HG03103 (cell line): Measurements from ENCODE around the gene PDXP.

ENCODE experiments used
- ATAC-seq: cut with Tn5 transposase; IDR thresholded peaks from one replicate; pipeline ENCODE4 v1.9.1; 2021; ENCODE audit warnings: low read depth; ENCODE audit not compliant: unreplicated experiment

The PDXP gene

DNA sequence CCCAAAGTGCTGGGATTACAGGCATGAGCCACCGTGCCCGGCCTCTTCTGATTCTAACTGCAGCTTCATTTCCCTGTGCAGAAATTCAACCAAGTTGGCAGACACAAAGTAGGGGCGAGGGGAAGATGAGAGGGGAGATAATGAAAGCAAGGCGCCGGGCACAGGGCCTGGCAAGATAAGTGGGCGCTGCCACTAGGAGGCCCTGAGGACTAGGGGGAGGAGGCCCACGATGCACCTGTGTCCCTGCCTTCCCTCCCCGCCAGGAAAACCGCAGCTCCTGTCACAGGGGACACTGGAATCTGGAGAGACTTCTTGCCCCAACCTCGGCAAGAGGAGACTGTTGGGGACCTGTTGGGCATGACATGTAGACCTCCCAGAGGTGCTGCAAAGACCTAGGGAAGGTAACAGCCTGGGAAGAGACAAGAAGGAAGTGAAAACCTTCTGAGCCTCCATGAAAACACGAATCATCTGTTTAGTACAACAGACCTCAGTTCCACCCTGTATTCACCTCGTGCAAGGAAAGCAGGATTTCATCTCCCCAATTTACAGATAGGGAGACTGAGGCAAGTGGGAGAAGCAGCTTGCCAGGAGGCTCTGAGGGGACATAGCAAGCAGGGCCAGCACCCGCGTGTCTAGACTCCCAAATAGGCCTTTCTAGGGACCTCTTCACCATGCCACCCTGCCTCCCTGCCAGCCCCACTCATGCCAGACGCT lies 13.8 kb downstream of the PDXP start:
- no peak for ATAC-seq

DNA sequence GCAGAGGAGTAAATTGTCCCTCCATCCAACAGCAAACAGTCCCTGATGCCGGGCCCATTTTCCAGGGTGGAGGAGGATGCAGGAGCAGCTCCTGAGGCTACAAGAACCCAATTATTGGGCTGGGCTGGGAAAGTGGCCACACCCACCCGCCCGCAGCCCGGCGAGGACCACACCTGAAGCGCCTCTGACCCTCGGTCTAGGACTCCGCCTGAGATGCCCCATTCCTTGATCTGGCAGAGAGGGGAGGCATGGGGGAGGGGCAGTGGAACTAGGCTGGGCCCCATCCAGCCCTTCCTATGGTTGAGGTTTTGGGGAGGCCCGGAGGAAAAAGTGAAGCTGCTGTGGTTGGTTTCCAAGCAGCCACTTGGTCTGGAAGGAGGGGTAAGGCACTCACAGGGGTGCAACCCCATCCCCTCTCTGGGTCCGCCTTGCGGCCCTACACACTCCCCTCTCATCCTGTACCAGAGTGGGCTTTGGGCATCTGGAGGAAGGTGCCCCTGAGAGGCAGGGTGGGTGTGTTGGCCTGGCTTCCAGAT lies 14.5 kb downstream of the PDXP start:
- no peak for ATAC-seq

DNA sequence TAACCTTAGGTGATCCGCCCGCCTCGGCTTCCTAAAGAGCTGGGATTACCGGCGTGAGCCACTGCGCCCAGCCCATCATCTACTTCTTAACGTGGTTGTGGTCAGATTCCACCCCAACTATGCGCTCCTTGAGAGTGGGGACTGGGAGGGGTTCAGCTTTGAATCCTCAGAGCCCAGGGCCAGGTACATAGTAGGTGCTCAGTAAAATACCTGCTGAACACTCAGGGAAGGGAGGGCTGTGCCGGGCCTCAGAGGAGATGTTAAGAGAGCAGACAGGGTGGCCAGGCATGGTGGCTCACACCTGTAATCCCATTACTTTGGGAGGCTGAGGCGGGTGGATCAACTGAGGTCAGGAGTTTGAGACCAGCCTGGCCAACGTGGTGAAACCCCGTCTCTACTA lies 15.7 kb downstream of the PDXP start:
- ATAC-seq: no peak

DNA sequence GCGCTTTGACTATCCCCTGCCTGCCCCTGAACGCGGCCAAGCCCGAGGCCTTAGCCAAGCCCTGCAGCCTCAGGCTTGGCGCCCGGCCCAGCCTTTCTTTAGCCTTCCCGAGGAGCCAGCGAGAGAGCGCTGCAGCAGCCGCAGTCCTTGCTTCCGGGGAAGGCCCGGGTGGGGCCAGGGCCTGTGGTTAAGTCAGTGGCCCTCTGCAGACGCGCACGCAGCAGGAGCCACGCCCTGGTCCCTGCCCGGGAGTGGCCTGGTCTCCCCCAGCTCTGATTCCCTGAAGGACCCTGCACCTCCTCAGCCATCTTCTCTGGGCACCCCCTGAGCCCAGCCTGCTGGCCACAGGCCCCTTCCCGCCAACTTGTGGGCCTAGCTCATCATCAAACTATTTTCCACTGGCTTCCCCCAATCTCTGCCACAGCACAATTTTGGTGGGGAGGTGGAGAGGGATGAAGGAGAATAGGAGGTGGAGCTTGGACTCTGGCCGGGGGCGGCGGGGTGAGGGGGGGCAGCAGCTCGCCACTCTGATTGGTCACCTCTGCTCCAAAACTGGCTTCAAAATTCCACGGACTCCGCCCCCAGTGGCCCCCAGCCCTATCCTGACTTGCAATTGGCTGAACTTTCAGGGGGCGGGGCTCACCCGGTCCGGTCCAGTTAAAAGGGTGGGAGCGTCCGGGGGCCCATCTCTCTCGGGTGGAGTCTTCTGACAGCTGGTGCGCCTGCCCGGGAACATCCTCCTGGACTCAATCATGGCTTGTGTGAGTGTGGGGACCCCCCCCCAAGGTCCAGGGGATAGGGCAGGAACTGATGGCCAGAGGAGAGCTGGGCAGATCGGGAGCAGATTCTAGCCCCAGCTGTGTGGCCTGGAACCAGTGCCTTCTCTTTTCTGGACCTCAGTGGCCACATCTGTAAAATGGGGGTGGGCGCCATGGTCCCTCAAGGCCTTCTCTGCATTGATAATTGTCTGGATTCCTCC lies 16.7 kb downstream of the PDXP start, which contains the start of gene LGALS1:
TSS of gene LGALS1 (plus strand) at position 686 of the 979 bp plus-strand sequence. CDS start at position 753, 67 bp downstream.
- no peak for ATAC-seq

DNA sequence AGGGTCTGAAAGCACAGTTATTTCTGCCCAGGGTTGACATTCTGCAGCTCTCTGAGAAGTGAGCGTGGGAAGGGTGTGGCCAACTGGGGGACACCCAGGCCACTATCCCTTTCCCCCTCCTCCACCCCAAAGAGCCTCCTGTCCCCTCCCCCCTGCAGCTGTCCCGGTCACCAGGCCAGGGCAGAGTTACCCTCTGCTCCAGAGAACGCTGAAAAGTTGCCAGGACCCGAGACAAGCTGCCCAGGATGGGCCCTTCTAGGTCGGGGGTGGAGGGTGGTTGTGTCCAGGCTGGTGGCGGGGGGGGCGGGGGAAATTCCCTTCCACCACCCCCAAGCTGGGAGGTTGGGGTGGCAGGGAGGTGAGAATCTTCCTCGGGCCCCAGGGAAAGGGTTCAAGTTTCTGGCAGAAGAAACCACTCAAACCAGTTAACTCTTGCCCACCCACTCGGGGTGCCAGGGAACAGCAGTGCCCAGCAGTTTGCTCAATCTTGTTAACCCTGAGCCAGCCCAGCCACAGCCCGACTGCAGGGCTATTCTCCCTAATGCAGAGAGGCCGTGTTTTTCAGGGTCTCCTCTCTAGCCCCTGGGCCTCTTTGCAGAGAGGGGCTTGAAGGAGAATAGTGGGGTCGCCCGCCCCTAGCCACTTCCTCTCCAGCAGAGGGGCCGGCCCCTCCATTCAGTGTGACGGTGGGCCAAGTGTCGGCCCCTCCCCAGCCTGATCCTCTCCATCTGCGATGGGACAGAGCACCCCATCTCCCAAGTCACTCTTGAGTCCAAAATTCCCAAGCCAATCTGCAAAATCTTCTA lies 17.6 kb downstream of the PDXP start:
- ATAC-seq: no peak

DNA sequence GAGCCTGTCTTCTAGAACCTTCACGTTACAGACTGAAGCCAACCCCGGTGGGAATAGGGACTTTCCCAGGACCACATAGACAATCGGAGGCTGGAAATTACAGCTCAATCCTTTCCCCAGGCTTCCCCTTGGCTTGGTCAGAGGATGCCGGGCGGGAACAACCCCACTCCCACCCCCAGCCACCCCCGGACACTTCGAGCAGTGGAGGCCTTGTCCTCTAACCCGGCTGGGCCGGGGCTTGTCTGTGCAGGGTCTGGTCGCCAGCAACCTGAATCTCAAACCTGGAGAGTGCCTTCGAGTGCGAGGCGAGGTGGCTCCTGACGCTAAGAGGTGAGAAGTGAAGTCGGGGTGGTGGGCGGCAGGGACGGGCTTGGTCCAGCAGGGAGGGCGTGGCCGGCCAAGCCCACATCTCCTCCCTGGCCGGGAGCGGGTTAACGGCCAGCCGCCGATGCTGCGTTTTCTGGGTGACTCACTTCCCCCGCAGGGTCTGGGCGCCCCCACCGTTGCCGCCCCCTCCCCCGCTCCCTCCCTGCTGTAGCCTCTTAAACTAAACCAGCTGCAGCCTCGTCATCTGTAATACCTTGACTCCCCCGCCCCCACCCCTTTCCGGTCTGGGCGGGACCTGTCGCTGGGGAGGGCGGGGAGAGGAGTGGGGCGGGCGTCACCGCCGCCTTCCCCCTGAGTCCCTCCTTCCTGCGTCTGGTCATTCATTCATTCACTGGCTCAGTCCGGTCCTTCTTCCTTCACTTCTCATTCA lies 18.4 kb downstream of the PDXP start:
- ATAC-seq: peak; percentile 46

DNA sequence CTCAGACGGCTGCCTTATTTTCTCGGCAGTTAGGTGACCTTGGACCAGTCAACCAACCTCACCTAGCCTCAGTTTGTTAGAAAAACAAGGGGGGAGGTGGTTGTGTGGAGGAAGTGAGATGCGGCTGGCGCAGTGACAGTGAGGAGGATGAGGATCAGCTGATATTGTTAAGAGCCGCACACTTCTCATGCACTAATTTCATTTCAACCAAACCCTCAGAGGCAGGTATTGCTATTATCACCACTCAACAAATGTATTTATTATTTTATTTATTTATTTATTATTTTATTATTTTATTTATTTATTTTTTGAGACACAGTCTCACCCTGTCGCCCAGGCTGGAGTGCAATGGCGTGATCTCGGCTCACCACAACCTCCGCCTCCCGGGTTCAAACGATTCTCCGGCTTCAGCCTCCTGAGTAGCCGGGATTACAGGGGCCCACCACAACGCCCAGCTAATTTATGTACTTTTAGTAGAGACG lies 19.0 kb downstream of the PDXP start:
- no peak for ATAC-seq

DNA sequence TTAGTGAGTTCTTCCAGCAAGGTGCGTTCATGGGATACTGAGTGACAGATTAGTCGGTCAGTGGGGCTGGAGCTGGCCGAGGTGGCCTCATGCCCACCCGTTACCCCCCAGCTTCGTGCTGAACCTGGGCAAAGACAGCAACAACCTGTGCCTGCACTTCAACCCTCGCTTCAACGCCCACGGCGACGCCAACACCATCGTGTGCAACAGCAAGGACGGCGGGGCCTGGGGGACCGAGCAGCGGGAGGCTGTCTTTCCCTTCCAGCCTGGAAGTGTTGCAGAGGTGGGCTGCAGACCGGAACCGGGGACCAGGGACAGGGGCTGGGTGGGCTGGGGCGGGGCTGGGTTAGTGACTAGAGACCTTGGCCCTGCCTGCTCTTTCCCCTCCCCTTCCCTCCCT lies 19.8 kb downstream of the PDXP start:
- ATAC-seq: no peak

DNA sequence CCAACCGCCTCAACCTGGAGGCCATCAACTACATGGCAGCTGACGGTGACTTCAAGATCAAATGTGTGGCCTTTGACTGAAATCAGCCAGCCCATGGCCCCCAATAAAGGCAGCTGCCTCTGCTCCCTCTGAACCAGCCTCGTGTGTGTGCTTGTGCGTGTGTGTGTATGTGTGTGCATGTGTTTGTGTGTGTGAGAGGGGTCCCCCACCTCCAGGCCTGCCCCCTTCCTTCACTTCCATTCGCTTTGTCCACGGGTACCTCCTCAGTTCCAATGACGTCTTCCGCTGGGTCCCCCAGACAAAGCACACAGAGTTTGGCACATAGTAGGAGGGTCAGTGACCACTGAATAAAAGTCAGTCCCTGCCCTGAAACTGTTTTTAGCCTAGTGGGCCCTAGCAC lies 21.1 kb downstream of the PDXP start:
- ATAC-seq: no peak

DNA sequence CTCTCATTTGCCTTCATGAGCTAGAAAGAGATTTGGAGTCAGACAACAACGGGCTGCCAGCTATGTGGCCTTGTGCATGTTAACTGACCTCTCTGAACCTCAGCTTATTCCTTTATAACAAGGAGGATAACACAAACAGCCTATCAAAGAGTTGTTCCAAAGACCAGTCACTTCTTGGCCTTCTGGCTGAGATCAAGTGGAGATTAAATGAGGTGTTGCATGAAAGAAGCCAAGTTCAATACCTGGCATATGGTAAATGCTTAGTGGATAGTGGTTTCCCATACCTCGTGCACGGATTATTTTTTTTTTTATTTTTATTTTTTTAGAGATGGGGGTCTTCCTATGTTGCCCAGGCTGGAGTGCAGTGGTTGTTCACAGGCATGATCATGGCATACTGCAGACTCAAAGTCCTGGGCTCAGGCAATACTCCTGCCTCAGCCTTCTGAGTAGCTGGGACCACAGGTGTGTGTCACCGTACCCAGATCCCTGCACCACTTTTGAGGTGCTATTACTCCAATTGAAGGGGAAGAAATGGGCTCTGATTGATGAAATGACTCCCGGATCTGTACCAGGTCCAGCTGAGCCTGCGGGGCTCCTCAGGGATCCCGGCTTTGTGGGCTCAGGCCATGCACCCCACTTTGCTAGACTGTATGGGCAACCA lies 21.8 kb downstream of the PDXP start:
- no peak for ATAC-seq

DNA sequence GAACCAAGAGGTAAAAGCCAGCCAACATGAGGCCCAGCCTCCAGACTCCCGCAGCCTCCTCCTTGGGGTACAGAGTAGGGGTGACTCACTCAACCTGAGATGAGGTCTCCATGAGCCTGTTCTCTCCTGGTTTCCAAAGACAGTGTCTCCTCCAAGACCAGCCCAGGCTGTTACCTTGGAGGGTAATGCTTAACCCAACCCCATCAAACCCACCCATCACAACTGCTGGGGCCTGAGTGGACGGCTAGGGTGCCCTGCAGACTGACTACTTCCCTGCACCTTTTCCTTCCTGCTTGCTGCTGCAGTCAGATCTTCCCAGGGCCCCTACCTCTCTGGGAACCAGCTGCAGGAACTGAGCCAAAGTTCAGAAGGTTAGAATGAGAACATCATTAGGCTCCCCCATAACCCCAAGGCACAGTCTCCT lies 22.5 kb downstream of the PDXP start:
- no peak for ATAC-seq

DNA sequence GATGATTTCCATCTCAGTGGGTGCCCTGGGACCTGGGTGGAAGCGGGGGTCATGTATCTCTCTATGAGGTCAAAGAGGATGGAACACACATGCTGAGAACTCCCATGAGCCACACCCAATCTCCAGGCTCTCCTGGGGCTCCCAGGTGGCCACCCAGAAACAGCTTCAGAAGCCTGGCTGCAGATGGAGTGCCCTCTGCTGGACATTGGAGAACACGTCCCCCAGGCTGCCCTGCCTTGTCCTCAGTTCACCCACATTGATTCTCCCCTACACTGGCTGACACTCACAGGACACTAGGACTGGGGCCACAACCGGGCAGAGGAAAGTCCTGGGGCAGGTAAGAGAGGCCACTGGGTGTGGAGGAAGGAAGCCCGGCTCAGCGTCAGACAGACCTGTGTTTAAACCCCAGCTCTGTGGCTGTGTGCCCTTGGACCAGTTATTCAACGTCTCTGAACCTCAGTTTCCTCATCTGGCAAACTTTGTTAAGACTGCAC lies 23.1 kb downstream of the PDXP start:
- no peak for ATAC-seq

DNA sequence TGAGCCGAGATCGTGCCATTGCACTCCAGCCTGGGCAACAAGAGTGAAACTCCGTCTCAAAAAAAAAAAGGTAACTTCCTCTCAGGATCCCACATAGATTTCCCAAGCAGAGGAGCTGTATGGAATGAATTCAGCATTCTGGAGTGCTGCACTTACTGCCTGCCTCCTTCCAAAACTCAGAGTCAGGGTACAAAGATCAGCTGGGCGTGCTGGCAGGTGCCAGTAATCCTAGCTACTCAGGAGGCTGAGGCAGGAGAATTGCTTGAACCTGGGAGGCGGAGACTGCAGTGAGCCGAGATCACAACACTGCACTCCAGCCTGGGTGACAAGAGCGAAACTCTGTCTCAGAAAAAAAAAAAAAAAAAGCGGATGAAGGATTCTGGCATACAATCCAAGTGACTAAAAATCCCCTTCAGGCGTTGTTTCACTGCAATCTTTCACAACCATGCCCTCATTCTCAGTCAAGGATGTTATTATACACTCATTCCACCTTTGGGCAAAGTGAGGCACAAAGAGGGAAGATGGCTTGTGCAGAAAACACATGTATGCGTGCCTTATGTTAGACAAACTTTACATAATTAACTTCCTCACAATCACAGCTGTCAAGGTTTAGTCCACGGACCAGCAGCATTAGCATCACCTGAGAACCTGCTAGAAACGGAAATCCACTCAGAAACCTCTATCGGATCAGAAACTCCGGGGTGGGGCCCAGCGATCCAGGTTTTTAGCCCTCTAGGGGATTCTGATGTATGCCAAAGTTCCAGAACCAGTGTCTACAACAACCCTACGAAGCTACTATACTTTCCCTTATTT lies 26.5 kb downstream of the PDXP start:
- no peak for ATAC-seq

DNA sequence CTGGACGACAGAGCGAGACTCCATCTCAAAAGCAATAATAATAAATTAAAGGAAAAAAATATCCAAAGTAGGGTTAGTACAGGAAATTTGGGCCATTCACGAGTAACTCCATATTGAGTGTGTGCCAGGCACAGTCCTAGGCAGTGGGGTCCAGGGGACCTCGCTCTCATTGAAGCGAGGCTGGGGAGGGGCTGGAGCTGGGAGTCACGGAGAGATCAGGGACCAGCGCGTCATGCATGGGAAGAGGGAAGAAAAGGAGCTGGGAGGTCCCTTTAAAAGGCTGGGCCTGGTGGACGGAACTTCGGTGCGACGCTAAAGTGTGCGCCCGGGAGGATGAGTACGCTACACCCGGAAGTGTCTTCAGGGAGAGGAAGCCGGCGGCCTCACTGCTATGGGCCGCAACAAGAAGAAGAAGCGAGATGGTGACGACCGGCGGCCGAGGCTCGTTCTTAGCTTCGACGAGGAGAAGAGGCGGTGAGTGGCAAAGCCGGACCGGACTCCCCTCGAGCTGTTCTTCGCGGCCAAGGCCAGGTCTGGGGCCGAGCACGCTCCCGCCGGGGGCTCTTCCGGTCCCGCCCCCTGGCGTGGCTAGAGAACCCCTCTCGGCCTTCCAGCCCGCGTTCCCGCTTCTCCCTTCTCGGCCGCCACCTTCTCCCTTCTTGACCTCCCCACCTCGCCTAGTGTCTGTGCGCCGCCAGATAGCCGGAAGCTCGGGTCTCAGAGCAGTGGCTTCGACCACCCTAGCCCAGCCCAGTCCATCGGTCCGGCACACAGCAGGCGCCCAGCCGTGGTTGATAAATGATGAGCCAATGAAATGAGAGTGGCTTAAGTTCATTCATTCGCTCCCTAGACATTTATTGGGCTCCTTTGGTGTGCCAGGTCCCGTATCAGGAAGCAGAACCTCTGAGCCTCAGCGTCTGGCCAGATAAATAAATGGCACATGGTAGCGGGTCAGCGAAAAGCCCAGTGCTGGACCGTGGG lies 27.8 kb downstream of the PDXP start, which contains the start of gene NOL12:
TSS of gene NOL12 (plus strand) at position 342 of the 981 bp plus-strand sequence. CDS start at position 392, 50 bp downstream.
- no peak for ATAC-seq

DNA sequence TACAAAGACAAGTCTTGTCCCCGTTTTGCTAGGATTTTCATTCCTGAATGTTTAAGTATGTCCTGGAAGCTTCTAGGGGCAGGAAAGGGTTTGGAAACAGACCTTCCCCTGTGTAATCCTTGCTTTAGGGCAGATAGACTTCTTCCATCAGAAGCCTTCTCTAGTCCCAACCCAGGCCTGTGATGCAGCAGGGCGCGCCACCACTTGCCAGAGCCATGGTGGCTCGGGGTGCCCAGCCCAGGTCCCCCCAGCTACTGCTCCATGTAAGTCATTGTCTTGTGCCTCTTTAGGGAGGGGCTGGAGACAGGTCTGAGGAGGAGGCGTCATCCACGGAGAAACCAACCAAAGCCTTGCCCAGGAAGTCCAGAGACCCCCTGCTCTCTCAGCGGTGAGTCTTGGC lies 31.9 kb downstream of the PDXP start:
- no peak for ATAC-seq

DNA sequence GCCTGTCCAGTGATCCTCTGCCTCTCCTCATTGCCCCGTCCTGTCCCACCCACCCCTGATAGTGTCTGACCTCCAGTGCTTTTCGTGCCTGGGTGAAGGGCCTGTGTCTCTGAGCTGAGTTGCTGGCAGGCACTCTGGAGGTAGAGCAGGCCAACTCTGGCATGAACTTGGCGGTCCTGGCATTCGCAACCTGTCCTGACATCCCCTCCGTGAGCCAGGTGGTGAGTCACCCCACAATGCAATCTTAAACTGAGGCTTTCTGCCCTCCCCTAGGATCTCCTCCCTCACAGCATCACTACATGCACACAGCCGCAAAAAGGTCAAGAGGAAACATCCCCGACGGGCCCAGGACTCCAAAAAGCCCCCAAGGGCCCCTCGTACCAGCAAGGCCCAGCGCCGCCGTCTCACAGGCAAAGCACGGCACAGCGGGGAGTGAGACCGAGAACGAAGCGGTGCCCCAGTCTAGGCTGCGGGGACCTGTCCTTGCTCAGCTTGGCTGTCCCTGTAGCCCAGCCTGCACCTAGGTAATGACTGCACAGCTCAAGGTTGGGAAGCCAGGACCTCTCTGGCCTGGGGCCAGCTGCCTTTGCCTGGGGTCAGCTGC lies 32.5 kb downstream of the PDXP start:
- no peak for ATAC-seq
